HG03575 (cell line): ENCODE measurements around the gene NTNG2.

ENCODE experiments used
- ATAC-seq: cut with Tn5 transposase; IDR thresholded peaks from one replicate; pipeline ENCODE4 v1.9.1; 2021; ENCODE audit not compliant: unreplicated experiment, insufficient number of reproducible peaks, low FRiP score; ENCODE audit errors: extremely low read depth

Gene NTNG2

DNA sequence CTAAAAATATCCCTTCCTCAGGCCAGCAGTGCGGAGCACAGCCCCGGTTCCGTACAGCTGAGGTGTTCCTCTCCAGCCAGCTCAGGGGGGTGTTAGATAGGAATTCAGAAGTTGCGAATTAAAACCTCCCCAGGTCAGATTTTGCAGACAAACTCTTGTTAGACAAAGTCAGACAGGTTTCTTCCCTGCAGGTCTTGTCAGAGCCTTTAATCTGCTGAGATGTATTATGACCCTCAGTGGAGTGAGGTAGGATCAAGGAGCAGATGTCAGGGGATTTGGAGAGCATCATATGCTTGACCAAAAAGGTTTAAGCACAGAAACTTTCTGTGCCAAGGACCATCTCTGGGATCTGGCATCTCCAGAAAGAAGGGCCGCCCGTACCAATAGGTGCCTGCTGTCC, 60.1 kb downstream of the NTNG2 start:
- no peak for ATAC-seq

DNA sequence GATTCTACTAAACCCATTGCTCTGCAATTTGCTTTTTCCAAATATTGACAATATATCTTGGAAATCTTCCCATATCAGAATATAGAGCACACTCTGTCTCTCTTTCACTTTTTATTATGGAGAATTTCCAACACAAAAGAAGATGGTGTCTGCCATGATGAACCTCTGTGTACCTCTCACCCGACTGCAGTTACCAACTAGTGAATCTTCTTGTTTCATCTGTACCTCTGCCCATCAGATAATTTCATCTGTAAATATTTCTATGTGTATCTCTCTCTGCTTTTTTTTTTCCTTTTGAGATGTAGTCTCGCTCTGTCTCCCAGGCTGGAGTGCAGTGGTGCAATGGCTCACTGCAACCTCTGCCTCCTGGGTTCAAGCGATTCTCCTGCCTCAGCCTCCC, 62.8 kb downstream of the NTNG2 start:
- no peak for ATAC-seq

DNA sequence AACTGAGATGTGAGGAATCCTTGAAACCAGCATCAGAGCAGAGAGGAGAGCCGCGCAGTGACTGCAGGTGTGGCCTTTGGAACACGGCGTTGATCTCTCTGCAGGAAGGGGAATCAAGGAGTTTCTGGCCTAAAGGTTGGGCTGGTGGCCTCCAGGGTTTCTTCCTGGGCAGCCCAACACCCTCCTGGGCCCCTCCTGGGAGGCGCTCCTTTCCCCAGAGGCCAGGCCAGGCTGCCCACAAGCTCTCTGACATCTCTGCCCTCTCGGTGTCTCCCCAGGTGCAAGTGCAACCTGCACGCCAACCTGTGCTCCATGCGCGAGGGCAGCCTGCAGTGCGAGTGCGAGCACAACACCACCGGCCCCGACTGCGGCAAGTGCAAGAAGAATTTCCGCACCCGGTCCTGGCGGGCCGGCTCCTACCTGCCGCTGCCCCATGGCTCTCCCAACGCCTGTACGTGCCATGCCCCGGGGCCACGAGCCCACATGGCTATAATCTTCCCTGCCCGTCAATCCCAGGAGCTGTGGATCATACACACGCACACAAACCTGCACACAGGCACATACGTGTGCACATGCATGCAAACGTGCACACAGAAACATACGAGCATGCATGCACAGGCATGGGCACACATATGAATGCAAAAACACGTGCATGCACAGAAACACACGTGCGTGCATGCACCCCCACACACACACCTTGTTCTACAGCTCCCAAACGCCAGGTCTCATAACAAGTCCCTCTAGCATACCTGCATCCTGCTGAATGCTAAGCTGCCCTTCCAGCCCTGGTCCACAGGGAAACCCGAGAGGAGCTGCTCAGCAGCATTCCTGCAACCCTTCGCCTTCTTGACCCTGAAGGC, 64.9 kb downstream of the NTNG2 start:
- no peak for ATAC-seq

DNA sequence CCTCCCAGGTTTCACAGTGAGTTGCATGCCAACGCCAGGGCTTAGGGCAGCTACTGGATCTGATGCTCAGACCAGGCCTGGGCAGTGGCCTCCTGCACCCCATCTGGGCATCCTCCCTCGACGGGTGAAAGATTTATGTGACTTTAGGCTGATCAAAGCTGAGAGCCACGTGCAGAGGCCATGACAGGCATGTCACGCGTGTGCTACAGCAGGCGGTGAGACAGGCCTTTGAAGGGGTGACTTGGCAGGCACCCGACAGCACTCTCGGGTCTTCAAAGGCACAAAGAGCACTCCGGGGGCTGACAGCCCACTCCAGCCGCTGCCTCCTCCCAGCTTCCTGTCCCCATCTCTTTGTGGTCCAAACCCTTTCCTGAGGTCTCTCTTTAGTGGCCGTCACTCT, 66.2 kb downstream of the NTNG2 start:
- no peak for ATAC-seq

DNA sequence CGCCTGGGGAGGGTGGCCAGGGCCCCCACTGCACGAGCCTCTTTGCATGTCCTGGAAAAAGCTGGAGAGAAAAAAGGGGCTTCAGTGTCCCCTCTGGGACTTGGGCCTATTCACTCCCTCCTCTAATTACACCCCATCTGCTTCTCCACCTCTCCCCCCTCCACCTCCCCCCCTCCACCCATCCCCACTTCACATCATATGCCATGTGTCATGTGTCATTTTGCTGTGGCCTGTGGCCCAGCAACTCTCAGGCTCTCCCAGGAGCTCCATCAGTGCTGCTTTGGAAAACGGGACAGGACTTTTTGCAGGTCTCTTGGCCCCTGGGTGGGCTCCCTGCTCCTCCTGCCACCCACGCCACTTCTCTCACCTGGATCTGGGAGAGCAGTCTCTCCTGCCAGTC, 68.7 kb downstream of the NTNG2 start:
- no peak for ATAC-seq

DNA sequence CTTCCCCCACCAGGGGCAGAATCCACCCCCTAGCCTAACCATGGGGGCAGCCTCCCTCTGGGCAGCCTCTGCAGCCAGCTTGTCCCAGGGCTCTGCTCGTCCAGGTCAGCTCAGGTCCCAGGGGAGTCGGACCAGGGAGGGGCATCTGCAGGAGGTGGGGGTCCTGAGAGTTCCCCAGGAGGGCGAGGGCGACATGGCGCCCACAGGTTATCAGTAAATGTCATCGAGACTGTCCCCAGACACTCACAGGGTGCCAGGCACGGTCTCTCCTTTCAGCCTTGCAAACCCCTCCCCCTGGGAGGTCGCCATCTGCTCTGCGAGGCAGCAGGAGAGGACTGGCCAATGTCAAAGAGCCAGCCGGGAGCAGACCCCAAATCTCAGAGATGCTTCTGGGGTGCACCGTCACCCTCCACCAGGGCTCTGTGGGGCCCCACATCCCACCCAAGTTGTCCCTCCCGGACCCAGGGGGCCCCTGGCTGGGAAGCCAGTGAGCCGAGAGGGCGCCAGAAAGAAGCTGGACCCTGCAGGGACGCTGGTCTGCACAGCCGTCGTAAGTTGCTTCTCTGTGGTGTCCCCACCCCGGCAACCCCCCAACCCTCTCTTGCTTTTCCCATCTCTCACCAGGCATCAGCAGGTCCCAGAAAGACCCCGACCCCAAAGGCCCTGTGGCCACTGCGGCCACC, 69.3 kb downstream of the NTNG2 start:
- no peak for ATAC-seq

DNA sequence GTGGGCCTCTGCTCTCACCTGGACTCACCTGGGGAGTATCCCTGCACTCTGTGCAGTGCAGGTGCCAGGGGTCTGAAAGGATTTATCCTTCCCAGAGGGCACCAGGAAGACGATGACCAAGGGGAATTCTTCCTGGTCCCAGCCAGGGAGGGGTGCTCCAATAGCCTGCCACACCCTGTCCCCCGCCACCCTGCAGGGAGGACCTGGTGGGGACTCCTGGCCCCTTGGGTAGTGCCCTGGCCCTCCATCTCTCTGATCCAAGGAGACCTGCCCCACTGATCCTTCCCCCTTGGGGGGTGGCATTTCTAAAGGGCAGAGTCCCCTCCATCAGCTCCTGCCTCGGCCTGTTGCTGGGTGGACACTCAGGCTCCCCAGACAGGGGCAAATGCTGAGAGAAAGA, 70.7 kb downstream of the NTNG2 start:
- ATAC-seq: no peak

DNA sequence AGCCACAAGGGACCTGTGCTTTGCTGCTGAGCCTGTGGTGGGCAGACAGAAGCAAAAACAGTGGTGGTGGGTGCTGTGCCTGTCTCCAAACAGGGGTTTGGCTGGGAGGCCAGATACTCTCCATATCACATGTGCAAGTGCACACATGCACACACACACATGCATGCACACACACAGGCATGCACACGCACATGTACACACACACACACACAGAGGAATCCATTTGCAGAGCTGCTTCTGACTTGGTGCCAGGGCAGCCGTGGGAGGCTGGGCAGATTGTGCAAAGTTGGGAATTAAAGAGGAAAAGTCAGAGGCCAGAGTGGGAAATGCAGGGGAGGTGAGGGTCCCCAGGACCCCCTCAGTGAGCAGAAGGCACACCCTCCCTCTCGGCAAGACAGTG, 71.3 kb downstream of the NTNG2 start:
- no peak for ATAC-seq

DNA sequence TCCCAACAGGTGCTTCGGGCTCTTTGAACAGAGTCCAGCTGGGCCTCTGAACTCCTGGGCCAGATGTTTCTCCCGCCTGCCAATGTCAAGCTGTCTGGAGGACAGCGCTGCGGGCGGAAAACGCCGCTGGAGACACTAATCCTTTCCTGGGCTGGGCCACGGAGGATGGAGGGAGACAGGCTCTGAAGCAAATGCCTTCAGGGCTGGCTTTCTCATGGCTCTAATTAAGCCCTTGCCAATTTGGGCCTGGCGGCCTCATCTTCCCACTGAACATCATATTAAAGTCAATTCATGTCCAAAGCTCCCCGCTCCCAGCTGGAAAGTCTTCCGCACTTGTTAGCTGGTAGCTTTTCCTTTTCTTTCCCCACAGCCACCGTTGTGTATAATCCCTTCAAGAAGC, 72.7 kb downstream of the NTNG2 start:
- ATAC-seq: no peak

DNA sequence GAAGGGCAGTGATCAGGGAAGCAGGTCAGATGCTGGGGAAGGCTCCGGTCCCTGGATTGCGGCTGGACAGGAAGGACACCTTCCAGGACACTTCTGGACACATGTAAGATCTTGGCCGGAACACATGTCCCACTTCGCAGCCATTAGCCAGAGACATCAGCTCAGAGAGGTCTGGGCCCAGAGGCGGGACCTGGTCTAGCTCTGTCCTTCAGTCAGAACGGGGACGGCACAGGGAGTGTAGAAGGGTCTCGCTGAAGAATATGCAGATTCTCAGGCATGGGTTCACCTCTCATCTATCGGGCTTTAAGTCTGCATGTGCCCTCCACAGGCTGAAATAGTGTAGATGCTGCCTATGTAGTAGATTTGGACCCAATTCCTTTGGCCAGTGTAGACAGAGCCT, 73.3 kb downstream of the NTNG2 start:
- no peak for ATAC-seq

DNA sequence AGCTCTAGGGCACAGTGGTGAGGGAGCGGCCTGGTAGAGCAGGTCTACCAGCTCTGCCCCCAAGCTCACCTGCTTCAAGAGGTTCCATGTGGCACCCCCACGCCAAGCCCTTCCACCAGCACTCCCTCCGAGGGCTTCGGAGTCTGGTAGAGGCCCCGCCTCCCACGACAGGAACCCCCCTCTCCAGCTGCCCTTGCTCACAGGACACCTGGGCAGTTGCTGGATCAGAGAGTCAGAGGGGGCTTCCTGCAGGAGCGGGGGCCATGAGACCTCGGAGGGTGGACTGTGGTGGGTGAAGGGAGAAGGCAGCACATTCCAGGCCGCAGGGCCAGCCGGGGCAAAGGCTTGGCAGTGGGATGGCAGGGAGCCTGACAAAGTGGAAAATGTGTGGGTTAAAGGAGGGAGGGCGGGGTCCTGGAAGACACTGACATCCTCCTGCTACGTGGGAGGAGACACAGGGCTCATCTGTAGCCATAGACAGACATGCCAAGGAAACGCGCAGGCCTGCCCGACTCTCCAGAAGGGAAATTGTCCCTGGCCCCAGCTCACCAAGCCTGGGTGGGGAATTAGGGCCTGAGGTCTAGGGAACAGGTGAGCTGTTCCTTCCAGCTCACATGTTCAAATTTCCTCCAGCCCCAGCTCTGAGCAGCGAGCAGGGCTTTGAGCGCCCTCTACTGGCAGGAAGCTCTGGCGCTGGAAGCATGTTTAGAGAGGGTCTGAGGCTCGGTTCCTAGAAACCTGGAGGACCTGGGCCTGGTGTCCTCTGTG, 74.2 kb downstream of the NTNG2 start:
- ATAC-seq: no peak

DNA sequence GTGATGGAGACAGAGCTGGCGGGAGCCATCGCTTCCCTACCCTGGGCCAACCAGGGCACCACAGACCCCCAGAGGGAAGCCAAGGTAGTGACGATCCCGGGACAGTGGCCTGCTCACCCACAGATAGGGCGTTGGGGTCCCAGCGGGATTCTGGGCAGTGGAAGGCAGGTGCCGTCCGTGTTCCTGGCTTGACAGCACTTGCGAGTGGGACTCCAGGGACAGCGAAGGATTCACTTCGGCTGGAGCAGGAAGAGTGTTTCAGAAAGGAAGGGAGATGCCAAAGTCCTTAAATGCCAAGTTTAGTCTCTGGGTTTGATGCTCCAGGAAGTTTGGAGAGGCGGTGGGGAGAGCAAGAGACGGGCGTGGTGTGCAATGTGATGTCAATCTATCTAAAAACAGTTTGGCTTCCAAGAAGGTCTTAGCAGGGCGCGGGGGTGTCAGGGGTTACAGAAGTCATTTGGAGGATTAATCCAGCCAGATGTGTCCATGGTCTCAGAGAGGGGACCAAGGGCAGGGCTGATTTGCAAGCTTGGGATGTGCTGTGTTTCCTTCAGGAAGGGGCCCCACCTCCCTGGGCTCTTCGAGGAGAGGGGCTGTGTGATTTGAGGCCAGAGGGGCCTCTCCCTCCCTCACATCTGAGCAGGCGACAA, 74.9 kb downstream of the NTNG2 start:
- ATAC-seq: no peak

DNA sequence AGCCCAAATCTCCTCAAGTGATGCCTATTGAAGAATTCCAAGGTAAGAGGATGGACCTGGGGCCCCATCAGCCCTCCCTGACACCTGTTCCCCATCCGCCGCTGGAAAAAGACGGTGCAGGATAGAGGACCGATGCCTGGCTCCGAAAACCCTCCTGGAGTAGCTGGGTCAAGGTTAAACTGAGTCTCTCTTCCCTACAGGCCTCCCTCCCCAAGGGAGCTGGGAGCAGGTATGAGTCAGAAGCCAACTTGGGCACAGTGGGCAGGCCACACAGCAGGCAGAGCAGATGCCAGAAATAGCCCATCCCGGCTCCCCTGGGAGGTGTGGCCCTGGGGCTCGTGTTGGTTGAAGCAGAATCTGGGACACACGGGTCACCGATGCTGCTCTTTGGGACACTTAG, 75.6 kb downstream of the NTNG2 start:
- ATAC-seq: no peak

DNA sequence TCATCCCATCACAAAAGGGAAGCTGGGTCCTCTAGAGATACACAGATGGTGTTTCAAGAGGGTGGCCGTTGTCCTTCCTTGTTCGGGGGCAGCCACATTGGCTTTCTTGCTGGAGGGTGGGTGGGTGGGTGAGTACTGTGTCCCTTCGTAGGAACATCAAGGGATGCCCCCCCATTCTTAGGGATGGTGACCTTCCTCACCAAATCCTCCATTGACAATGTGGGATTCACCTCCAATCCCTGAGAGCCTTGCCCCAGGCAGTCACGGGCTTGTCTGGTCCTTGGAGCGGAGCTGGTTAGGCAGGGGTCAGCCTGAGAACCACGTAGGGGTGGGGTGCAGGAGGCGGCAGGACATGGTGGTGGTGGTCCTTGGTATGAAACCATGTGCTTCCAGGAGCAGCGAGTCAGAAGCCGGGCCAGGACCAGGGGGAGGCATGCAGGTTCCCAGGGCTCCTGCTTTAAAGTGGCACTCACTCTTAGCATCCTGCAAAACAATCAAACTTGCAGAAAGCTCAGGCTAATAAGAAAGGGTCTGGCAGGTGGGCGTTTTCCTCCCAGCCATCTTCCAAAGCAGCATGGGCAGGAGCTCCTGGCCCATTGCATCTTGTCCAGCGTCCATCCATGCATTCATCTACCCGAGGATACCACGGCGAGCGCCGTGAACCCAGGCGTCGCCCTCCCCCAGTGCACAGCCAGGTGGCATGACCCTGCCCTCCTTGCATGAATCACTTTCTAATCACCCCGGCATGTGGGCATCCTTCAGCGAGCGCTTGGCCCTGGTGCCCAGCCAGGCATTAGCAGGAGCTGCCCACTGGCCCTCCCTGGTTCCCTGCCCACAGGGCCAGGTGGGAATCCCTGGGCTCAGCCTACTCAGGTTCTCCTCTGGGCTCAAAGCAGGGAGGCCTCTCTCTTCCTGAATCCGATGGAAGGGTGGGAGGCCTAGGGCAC, 76.4 kb downstream of the NTNG2 start:
- no peak for ATAC-seq

DNA sequence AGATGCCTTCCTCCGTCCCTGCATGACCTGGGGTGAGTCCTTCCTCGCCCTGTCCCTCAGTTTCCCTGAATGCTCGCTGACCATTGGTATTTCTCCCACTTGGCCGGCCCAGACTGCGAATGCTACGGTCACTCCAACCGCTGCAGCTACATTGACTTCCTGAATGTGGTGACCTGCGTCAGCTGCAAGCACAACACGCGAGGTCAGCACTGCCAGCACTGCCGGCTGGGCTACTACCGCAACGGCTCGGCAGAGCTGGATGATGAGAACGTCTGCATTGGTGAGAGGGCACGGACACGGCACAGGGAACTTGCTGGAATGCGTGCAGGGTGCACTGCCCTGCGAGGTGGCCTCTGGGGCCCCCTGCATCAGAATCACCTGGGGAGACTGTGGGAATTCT, 77.1 kb downstream of the NTNG2 start:
- ATAC-seq: no peak

DNA sequence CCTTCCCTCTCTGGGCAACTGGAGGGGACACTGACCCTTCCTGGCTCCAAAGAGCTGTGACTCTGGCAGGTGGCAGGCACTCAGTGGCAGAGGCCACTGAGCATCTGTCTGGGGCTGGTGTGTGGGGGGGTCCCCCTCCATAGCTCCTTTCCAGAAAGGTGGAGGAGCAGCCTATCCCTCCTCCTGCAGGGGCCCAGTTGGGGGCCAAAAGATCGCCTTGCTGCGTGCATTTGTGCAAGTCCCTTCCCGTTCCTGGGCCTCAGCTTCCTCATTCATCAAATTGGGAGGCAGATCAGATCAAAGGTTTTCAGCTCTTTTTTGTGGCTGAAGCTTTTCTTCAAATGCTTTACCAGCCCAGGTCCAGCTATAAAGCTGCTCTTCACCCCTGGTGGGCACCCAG, 77.7 kb downstream of the NTNG2 start:
- no peak for ATAC-seq

DNA sequence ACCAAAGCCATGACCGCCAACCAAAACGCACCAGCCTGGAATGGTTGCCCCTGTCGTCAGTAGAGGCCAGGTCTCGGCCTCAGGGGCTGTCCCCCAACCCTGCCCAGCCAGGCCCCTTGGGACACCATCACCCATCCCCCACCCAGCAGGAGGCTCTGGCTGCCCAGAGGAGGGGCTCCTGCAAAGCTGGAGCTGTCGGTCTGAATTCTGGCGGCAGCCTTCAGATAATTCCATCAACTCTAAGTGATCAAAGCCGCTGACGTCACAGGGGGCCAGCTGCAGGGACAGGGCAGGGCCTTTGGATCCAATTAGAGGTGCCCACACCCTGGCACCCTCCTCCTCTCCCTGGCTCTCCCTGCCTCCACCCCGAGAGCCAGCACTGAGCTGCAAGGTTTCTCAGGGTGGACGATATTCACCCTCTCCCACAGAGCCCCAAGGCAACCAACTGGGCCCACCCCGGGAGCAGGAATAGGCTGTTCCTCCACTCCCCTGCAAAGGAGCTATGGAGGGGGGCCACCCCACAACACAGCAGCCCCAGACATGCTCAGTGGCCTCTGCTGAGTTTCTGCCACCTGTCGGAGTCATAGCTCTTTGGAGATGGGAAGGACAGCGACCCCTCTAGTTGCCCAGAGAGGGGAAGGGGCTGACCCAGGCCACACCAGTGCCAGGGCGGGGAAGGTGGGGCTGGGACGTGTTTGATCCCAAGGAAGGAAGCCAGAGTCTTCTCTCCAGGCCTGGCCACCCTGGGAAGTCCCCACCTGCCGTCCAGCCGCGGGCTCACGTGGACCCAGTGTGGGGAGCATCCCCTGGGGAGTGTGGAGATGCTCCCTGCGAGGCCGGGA, 78.4 kb downstream of the NTNG2 start:
- no peak for ATAC-seq
